NOMO-1 treated with dmso at 0.1 percent for 144 hours (cell line): ENCODE results near the gene RIC8A.

Source experiments
- DNase-seq: peaks from one replicate; lab custom pipeline; 2025; ENCODE audit not compliant: unreplicated experiment; lab: John Stamatoyannopoulos, UW

RIC8A gene

GRCh38 chr11:240315-240714 lies 32.8 kb downstream of the RIC8A start:
- DNase-seq = no peak

- no peak for DNase-seq
These were observed 34.1 kb downstream of the RIC8A start for GRCh38 chr11:241634-242033.

- no peak for DNase-seq
These were observed 36.9 kb downstream of the RIC8A start for GRCh38 chr11:244376-244775.

- no peak for DNase-seq
These were observed 41.6 kb downstream of the RIC8A start for GRCh38 chr11:249062-249461.

GRCh38 chr11:250274-250673 lies 42.8 kb downstream of the RIC8A start:
- DNase-seq = no peak

- peak; percentile 27 for DNase-seq
These were observed 43.3 kb downstream of the RIC8A start for GRCh38 chr11:250740-251299.

- no peak for DNase-seq
These were observed 44.0 kb downstream of the RIC8A start for GRCh38 chr11:251550-251949.

- no peak for DNase-seq
These were observed 45.2 kb downstream of the RIC8A start for GRCh38 chr11:252666-253065.

- DNase-seq = no peak
These were observed 45.8 kb downstream of the RIC8A start for GRCh38 chr11:253160-253885.

GRCh38 chr11:253886-254270 lies 46.4 kb downstream of the RIC8A start:
- no peak for DNase-seq

- no peak for DNase-seq
These were observed 47.7 kb downstream of the RIC8A start for GRCh38 chr11:255176-255575.

GRCh38 chr11:255816-256215 lies 48.3 kb downstream of the RIC8A start:
- no peak for DNase-seq

- DNase-seq = peak; percentile 37
These were observed 49.6 kb downstream of the RIC8A start for GRCh38 chr11:256952-257737.

GRCh38 chr11:257766-258493 lies 50.4 kb downstream of the RIC8A start:
- no peak for DNase-seq

GRCh38 chr11:259413-259812 lies 51.9 kb downstream of the RIC8A start:
- no peak for DNase-seq

GRCh38 chr11:261624-262023 lies 54.1 kb downstream of the RIC8A start:
- DNase-seq = no peak
